Natural killer cell (primary cell): ENCODE results near the gene SON. TPM values are rescaled to one million over a fixed set of nuclear protein-coding genes. Genes with fewer than 3 reads are reported as not detected.

Experiments used
- ATAC-seq, 3 donors: fragments of 150-1000 bp in 2 of 3; fragments of 200-7000 bp in 1 of 3; cut with Tn5 transposase; 1 replicate in 1 of 3; 2 replicates in 2 of 3; pipeline ENCODE4 v1.10.0; 2021; ENCODE audit warnings: mild to moderate bottlenecking in 2 of 3, moderate library complexity in 2 of 3
- DNase-seq, 2 donors: peaks; one replicate each; pipeline versions ENCODE4 v3.0.0 to v3.0.0-alpha.2; 2013 to 2021; ENCODE audit warnings: mixed read lengths in 1 of 2
- H3K27ac ChIP-seq: one replicate; pipeline ENCODE4 v1.5.1; 2013; ENCODE audit warnings: mild to moderate bottlenecking, low read length
- H3K27me3 ChIP-seq: one replicate; pipeline ENCODE4 v1.6.1; 2013; ENCODE audit warnings: low read length; ENCODE audit not compliant: control insufficient read depth, insufficient read depth
- H3K36me3 ChIP-seq: one replicate; pipeline ENCODE4 v1.6.1; 2013; ENCODE audit warnings: low read length; ENCODE audit not compliant: control insufficient read depth, insufficient read depth
- H3K4me1 ChIP-seq: one replicate; pipeline ENCODE4 v1.6.1; 2013; ENCODE audit warnings: low read length; ENCODE audit not compliant: control insufficient read depth, insufficient read depth
- H3K4me3 ChIP-seq: one replicate; pipeline ENCODE4 v1.5.1; 2013; ENCODE audit warnings: low read length
- H3K9me3 ChIP-seq: one replicate; pipeline ENCODE4 v1.6.1; 2013; ENCODE audit warnings: low read length; ENCODE audit not compliant: control insufficient read depth, insufficient read depth
- H3K27ac Mint-ChIP-seq, 2 donors: one replicate each; pipeline ENCODE4 v1.8.0; 2022; ENCODE audit warnings: mild to moderate bottlenecking in 2 of 2, mixed read lengths in 2 of 2, moderate library complexity in 1 of 2
- H3K27me3 Mint-ChIP-seq, 2 donors: one replicate each; pipeline ENCODE4 v1.8.0; 2022; ENCODE audit warnings: low read depth in 2 of 2, mixed read lengths in 2 of 2
- H3K36me3 Mint-ChIP-seq: one replicate; pipeline ENCODE4 v1.8.0; 2022; ENCODE audit warnings: mixed read lengths
- H3K4me1 Mint-ChIP-seq, 2 donors: one replicate each; pipeline ENCODE4 v1.8.0; 2022; ENCODE audit warnings: mixed read lengths in 2 of 2
- H3K4me3 Mint-ChIP-seq: one replicate; pipeline ENCODE4 v1.8.0; 2022; ENCODE audit warnings: mild to moderate bottlenecking, moderate library complexity, mixed read lengths
- H3K9me3 Mint-ChIP-seq, 2 donors: one replicate each; pipeline ENCODE4 v1.8.0; 2022; ENCODE audit warnings: mixed read lengths in 2 of 2
- CTCF ChIP-seq: fragments of 200-600 bp; IDR thresholded peaks from one replicate; pipeline ENCODE4 v1.8.0; 2022; ENCODE audit warnings: antibody characterized with exemption
- WGBS: methylation state at CpG from one replicate; pipeline ENCODE4 v1.1.7; 2013; ENCODE audit warnings: missing lambda C conversion rate; ENCODE audit not compliant: insufficient coverage; 5-methylcytosine and 5-hydroxymethylcytosine counted together
- intact Hi-C: fragments of 100-400 bp; cut with micrococcal nuclease; formaldehyde crosslinking; loops from one replicate; pipeline ENCODE4 v1.14.2; 2022
- total RNA-seq, 4 donors: library from RNA; stranded (reverse); fragments of 120-200 nt in 1 of 4; gene quantifications; one replicate each; pipeline versions ENCODE4 v1.2.3 to v1.2.4, GENCODE V29; 2013 to 2022

SON gene
- total RNA-seq, 3 donors from 2014 or later (not counting 1 experiment from before 2014, with no cell fraction given) = 348 to 442 (median 416) TPM

GRCh38 chr21:33537212-33537611 is 5.6 kb upstream of the SON start:
- Histone ChIP-seq H3K4me1 (peaks cover 6% of the 10 kb centered on the region), H3K27ac (no peak overlapping the region), H3K9me3 (no peaks in the 10 kb centered on the region), H3K36me3 (peaks cover 54% of the 10 kb centered on the region), H3K27me3 (no peaks in the 10 kb centered on the region), H3K4me3 (no peak overlapping the region)
- H3K4me3 Mint-ChIP-seq = no peak overlapping the region
- ATAC-seq (no peak), DNase-seq (no peak)
- intact Hi-C loops = no loop called here
- H3K27ac Mint-ChIP-seq = no peak overlapping the region
- no peak for TF ChIP-seq CTCF
- no CpG with 5 or more reads among the region's 2 CpGs for WGBS
- H3K27me3 Mint-ChIP-seq = no peaks in the 10 kb centered on the region
- H3K4me1 Mint-ChIP-seq = peaks cover 20 to 22% of the 10 kb centered on the region in 2 donors
- no peaks in the 10 kb centered on the region for H3K9me3 Mint-ChIP-seq
- H3K36me3 Mint-ChIP-seq = peaks cover 17% of the 10 kb centered on the region

GRCh38 chr21:33539616-33540015 is 3.2 kb upstream of the SON start:
- TF ChIP-seq CTCF = no peak
- Mint-ChIP-seq H3K4me3 (no peak overlapping the region), H3K27me3 (no peaks in the 10 kb centered on the region), H3K27ac (peak overlapping the region in 1 of 2 donors; percentile 100), H3K4me1 (peaks cover 41% of the 10 kb centered on the region in 2 donors), H3K9me3 (no peaks in the 10 kb centered on the region), H3K36me3 (peaks cover 17% of the 10 kb centered on the region)
- 100% methylated on average over 1 of the region's 4 CpGs for WGBS
- Histone ChIP-seq H3K9me3 (no peaks in the 10 kb centered on the region), H3K4me3 (no peak overlapping the region), H3K27ac (no peak overlapping the region), H3K4me1 (peaks cover 6% of the 10 kb centered on the region), H3K36me3 (peaks cover 34% of the 10 kb centered on the region), H3K27me3 (no peaks in the 10 kb centered on the region)
- ATAC-seq (no peak), DNase-seq (no peak)
- intact Hi-C loops = loop anchor here (5.0 kb wide), 3 partner anchors 48 to 767 kb away; partner anchors contain the start of genes DONSON and PAXBP1

- ATAC-seq = no peak
- Histone ChIP-seq H3K4me3 (no peak overlapping the region), H3K27ac (peak overlapping the region; percentile 99), H3K36me3 (peaks cover 24% of the 10 kb centered on the region), H3K9me3 (no peaks in the 10 kb centered on the region), H3K4me1 (peaks cover 6% of the 10 kb centered on the region), H3K27me3 (no peaks in the 10 kb centered on the region)
- intact Hi-C loops = loop anchor here (5.0 kb wide), 3 partner anchors 47 to 768 kb away; partner anchors contain the start of genes DONSON and PAXBP1
- Mint-ChIP-seq H3K36me3 (peaks cover 17% of the 10 kb centered on the region), H3K4me3 (peak overlapping the region; percentile 81), H3K27me3 (no peaks in the 10 kb centered on the region), H3K4me1 (peaks cover 46 to 47% of the 10 kb centered on the region in 2 donors), H3K27ac (peak overlapping the region; percentile 98 to 100), H3K9me3 (no peaks in the 10 kb centered on the region)
- 60% methylated on average over 1 of the region's 3 CpGs for WGBS
- TF ChIP-seq CTCF = no peak
- no peak for DNase-seq
Observed at GRCh38 chr21:33540711-33541104, 2.1 kb upstream of the SON start.
